HFF-Myc (cell line): Measurements from ENCODE around the gene FAM3D.

Source experiments
- DNase-seq: peaks from one replicate; pipeline ENCODE4 v3.0.0-alpha.2; 2011; ENCODE audit warnings: low read depth; ENCODE audit errors: extremely low read depth
- H3K4me3 ChIP-seq: replicated peaks from 2 replicates; pipeline ENCODE4 v1.5.1; 2011; ENCODE audit warnings: low read depth, mild to moderate bottlenecking, control low read depth, low read length
- CTCF ChIP-seq: IDR thresholded peaks from 2 replicates; pipeline ENCODE4 v1.5.1; 2012; ENCODE audit warnings: mild to moderate bottlenecking, low read depth, low read length, control low read depth; ENCODE audit errors: missing control alignments

FAM3D gene

GRCh38 chr3:58608648-58609047 lies 57.9 kb downstream of the FAM3D start:
- DNase-seq = no peak
- TF ChIP-seq CTCF = no peak

GRCh38 chr3:58607816-58608215 lies 58.8 kb downstream of the FAM3D start:
- no peak for TF ChIP-seq CTCF
- DNase-seq = no peak
- no peak overlapping the region for H3K4me3 ChIP-seq

More at GRCh38 chr3:58608648-58609047, 57.9 kb downstream of the FAM3D start:
- no peak overlapping the region for H3K4me3 ChIP-seq

GRCh38 chr3:58606693-58607092 lies 59.9 kb downstream of the FAM3D start:
- DNase-seq = no peak
- H3K4me3 ChIP-seq = no peak overlapping the region
- no peak for TF ChIP-seq CTCF

GRCh38 chr3:58604031-58604430 lies 62.5 kb downstream of the FAM3D start:
- no peak for DNase-seq
- no peak overlapping the region for H3K4me3 ChIP-seq
- no peak for TF ChIP-seq CTCF

- TF ChIP-seq CTCF = no peak
- no peak overlapping the region for H3K4me3 ChIP-seq
- no peak for DNase-seq
These were observed 63.0 kb downstream of the FAM3D start for GRCh38 chr3:58603606-58604005.

- DNase-seq = no peak
- no peak overlapping the region for H3K4me3 ChIP-seq
- TF ChIP-seq CTCF = no peak
These were observed 68.7 kb downstream of the FAM3D start for GRCh38 chr3:58597770-58598310.

GRCh38 chr3:58596834-58597518 lies 69.6 kb downstream of the FAM3D start:
- no peak overlapping the region for H3K4me3 ChIP-seq
- DNase-seq = no peak
- no peak for TF ChIP-seq CTCF
